Endothelial cell of umbilical vein (primary cell): Measurements from ENCODE around the gene PRUNE1. TPM values are rescaled to one million over a fixed set of nuclear protein-coding genes. Genes with fewer than 3 reads are reported as not detected.

ENCODE experiments used
- BruUV-seq: library from RNA; stranded (reverse); fragments of 400-500 nt; replicated peaks from 2 replicates; lab custom pipeline; 2021; lab: Mats Ljungman, UMichigan
- CTCF ChIA-PET: fragments of 300-600, 350-600 bp; sonication (Branson Sonifier 250); formaldehyde crosslinking; loops from one replicate; lab custom pipeline; 2021; ENCODE audit warnings: antibody characterized with exemption, inconsistent platforms; lab: Charles Lee
- POLR2A ChIA-PET: fragments of 300-600, 350-600 bp; sonication (Branson Sonifier 250); formaldehyde crosslinking; loops from one replicate; lab custom pipeline; 2021; ENCODE audit warnings: antibody characterized with exemption, inconsistent platforms; lab: Charles Lee
- DNase-seq: peaks from one replicate; pipeline ENCODE4 v3.0.0-alpha.2; 2011; ENCODE audit warnings: low read depth, low spot score
- FAIRE-seq: peaks from 2 replicates; lab custom pipeline; 2011; peaks lifted over from hg19 to GRCh38; lab: Jason Lieb, UNC
- H2AFZ ChIP-seq: 2 replicates; pipeline ENCODE4 v1.6.0; 2012; ENCODE audit warnings: low read depth, low read length, control low read depth, inconsistent platforms
- H3K27ac ChIP-seq: 2 replicates; pipeline ENCODE4 v1.5.1; 2011; ENCODE audit warnings: low read depth, mild to moderate bottlenecking, control low read depth, low read length, moderate library complexity; ENCODE audit not compliant: insufficient read depth
- H3K27me3 ChIP-seq, 2 experiments: 2 replicates each; pipeline versions ENCODE4 v1.6.0 to v1.6.1; 2011; ENCODE audit warnings: low read length in 2 of 2, mixed read lengths in 1 of 2; ENCODE audit not compliant: control insufficient read depth in 2 of 2, insufficient read depth in 2 of 2
- H3K36me3 ChIP-seq, 2 experiments: 2 replicates in 1 of 2; 3 replicates in 1 of 2; pipeline ENCODE4 v1.5.1; 2011; ENCODE audit warnings: low read length in 2 of 2, mild to moderate bottlenecking in 1 of 2, moderate library complexity in 1 of 2; ENCODE audit not compliant: control insufficient read depth in 2 of 2, insufficient read depth in 2 of 2; ENCODE audit errors: extremely low read depth in 1 of 2
- H3K4me1 ChIP-seq: 3 replicates; pipeline ENCODE4 v1.5.1; 2011; ENCODE audit warnings: mild to moderate bottlenecking, low read length; ENCODE audit not compliant: control insufficient read depth, insufficient read depth; ENCODE audit errors: extremely low read depth
- H3K4me2 ChIP-seq: 2 replicates; pipeline ENCODE4 v1.6.1; 2011; ENCODE audit warnings: low read length, control low read depth, mixed read lengths; ENCODE audit not compliant: insufficient read depth
- H3K4me3 ChIP-seq, 3 experiments: fragments of 200-600 bp in 1 of 3; sonication (generic), shearing (Covaris generic) in 1 of 3; replicated peaks in 1 of 3; 2 replicates each; pipeline ENCODE4 v1.5.1; 2011 to 2016; ENCODE audit warnings: control low read depth in 3 of 3, low read length in 3 of 3, mild to moderate bottlenecking in 2 of 3, inconsistent platforms in 1 of 3, low read depth in 1 of 3, moderate library complexity in 1 of 3; ENCODE audit not compliant: insufficient read depth in 1 of 3
- H3K79me2 ChIP-seq: 2 replicates; pipeline ENCODE4 v1.6.0; 2012; ENCODE audit warnings: low read length, inconsistent platforms; ENCODE audit not compliant: control insufficient read depth, insufficient read depth
- H3K9ac ChIP-seq: replicated peaks from 2 replicates; pipeline ENCODE3; 2011; ENCODE audit warnings: low read length, control low read depth; ENCODE audit not compliant: insufficient read depth; ENCODE audit errors: extremely low read depth
- H3K9me1 ChIP-seq: replicated peaks from 3 replicates; pipeline ENCODE4 v1.6.0; 2011; ENCODE audit warnings: mild to moderate bottlenecking, low read length; ENCODE audit not compliant: control insufficient read depth, insufficient read depth; ENCODE audit errors: extremely low read depth
- H3K9me3 ChIP-seq: replicated peaks from 2 replicates; pipeline ENCODE4 v1.5.1; 2012; ENCODE audit warnings: low read length, inconsistent platforms; ENCODE audit not compliant: control insufficient read depth, insufficient read depth
- H4K20me1 ChIP-seq: replicated peaks from 2 replicates; pipeline ENCODE3; 2011; ENCODE audit warnings: mild to moderate bottlenecking, low read length; ENCODE audit not compliant: control insufficient read depth, insufficient read depth; ENCODE audit errors: extremely low read depth
- EZH2 ChIP-seq: IDR thresholded peaks from 2 replicates; pipeline ENCODE4 v1.6.1; 2012; ENCODE audit warnings: borderline replicate concordance, low read depth, mild to moderate bottlenecking, moderate library complexity, low read length, inconsistent platforms; ENCODE audit not compliant: severe bottlenecking
- FOS ChIP-seq: IDR thresholded peaks from 2 replicates; pipeline ENCODE4 v1.6.1; 2011; ENCODE audit warnings: mild to moderate bottlenecking, low read length, moderate library complexity, borderline replicate concordance; ENCODE audit not compliant: insufficient read depth
- GATA2 ChIP-seq: IDR thresholded peaks from 2 replicates; pipeline ENCODE4 v1.7.0; 2011; ENCODE audit warnings: low read depth, mild to moderate bottlenecking, moderate library complexity, mixed read lengths, low read length; ENCODE audit not compliant: insufficient read length, insufficient read depth
- JUN ChIP-seq: IDR thresholded peaks from 2 replicates; pipeline ENCODE4 v1.6.1; 2011; ENCODE audit warnings: borderline replicate concordance, low read depth; ENCODE audit not compliant: insufficient read length, insufficient read depth
- MYC ChIP-seq: IDR thresholded peaks from one replicate; pipeline ENCODE4 v1.6.1; 2011; ENCODE audit warnings: mild to moderate bottlenecking, low read depth, low read length
- POLR2A ChIP-seq: IDR thresholded peaks from 2 replicates; pipeline ENCODE4 v1.6.1; 2012; ENCODE audit warnings: low read depth, mild to moderate bottlenecking, control low read depth, low read length
- POLR2AphosphoS5 ChIP-seq: IDR thresholded peaks from 2 replicates; pipeline ENCODE4 v1.6.1; 2012; ENCODE audit warnings: low read depth, mild to moderate bottlenecking, control low read depth, low read length, moderate library complexity; ENCODE audit not compliant: insufficient read depth
- dilution Hi-C: fragments of 300-500 bp; cut with MboI; formaldehyde crosslinking; loops from one replicate; pipeline ENCODE4 v1.15.0; 2019; ENCODE audit warnings: low sequenced_read_pairs; ENCODE audit not compliant: extremely low pct_ligation_motif_present
- intact Hi-C: fragments of 100-400 bp; cut with micrococcal nuclease; formaldehyde crosslinking; loops from one replicate; pipeline ENCODE4 v1.10.0; 2022
- polyA plus RNA-seq, 4 experiments: library from polyadenylated mRNA; depleted of rRNA in 3 of 4; stranded (reverse) in 3 of 4; unstranded in 1 of 4; fragments of >200 nt; gene quantifications; 2 replicates each; pipeline versions ENCODE4 v1.2.1 to v1.2.3, GENCODE V29; 2011 to 2012; ENCODE audit warnings: missing spikeins in 1 of 4
- total RNA-seq: library from RNA; stranded (reverse); gene quantifications from 2 replicates; pipeline ENCODE4 v1.2.3, GENCODE V29; 2021
- TF ChIP-seq, protein P1 (sequence below): IDR thresholded peaks from 2 replicates; pipeline ENCODE4 v1.6.1; 2011; ENCODE audit not compliant: insufficient read depth, insufficient read length
- TF ChIP-seq, protein P2 (sequence below), 2 donors: IDR thresholded peaks; 1 replicate in 1 of 2; 2 replicates in 1 of 2; pipeline ENCODE4 v1.5.1; 2011; ENCODE audit warnings: low read length in 2 of 2, mild to moderate bottlenecking in 2 of 2, moderate library complexity in 2 of 2, control low read depth in 1 of 2, inconsistent platforms in 1 of 2, low read depth in 1 of 2; ENCODE audit not compliant: insufficient read depth in 1 of 2; ENCODE audit errors: extremely low read depth in 1 of 2

The PRUNE1 gene
- total and polyA plus RNA-seq, 2 donors (not counting 3 experiments of a cell fraction or from before 2014, with no cell fraction given): 8.6 to 17.5 TPM

DNA sequence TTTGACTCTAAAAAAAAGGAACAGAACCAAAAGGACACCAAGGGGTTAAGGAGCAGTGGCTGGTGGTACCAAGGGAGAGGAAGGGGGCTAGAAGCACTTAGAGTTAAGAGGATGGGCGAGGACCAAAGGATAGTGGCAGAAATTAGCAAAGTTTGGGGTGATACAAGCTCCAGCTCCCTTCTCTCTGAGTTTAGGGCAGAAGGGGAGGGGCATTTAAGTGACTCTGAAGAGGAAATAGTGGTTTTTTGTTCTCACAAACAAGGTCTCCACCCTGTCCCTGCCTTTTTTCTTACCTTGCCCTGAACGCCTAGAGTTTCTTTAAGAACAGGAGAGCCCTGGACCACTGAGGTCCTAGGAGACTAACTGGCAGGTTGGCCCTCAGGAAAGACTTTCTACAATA is 47.9 kb downstream of the PRUNE1 start:
- Histone ChIP-seq H4K20me1 (peaks cover 9% of the 10 kb centered on the region), H3K27ac (no peak overlapping the region), H3K4me3 (no peak overlapping the region), H3K9me3 (no peaks in the 10 kb centered on the region), H3K9ac (no peak overlapping the region), H3K9me1 (no peaks in the 10 kb centered on the region), H2AFZ (no peak overlapping the region), H3K27me3 (no peaks in the 10 kb centered on the region), H3K36me3 (peaks cover 29 to 37% of the 10 kb centered on the region in 2 experiments), H3K4me1 (peaks cover 20% of the 10 kb centered on the region), H3K79me2 (peaks cover 64% of the 10 kb centered on the region), H3K4me2 (peak overlapping the region; percentile 33)
- TF ChIP-seq GATA2 (no peak), JUN (no peak), POLR2AphosphoS5 (no peak), FOS (no peak), MYC (no peak), EZH2 (no peak), POLR2A (no peak)
- TF ChIP-seq, protein P1, sequence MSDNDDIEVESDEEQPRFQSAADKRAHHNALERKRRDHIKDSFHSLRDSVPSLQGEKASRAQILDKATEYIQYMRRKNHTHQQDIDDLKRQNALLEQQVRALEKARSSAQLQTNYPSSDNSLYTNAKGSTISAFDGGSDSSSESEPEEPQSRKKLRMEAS: no peak
- TF ChIP-seq, protein P2, sequence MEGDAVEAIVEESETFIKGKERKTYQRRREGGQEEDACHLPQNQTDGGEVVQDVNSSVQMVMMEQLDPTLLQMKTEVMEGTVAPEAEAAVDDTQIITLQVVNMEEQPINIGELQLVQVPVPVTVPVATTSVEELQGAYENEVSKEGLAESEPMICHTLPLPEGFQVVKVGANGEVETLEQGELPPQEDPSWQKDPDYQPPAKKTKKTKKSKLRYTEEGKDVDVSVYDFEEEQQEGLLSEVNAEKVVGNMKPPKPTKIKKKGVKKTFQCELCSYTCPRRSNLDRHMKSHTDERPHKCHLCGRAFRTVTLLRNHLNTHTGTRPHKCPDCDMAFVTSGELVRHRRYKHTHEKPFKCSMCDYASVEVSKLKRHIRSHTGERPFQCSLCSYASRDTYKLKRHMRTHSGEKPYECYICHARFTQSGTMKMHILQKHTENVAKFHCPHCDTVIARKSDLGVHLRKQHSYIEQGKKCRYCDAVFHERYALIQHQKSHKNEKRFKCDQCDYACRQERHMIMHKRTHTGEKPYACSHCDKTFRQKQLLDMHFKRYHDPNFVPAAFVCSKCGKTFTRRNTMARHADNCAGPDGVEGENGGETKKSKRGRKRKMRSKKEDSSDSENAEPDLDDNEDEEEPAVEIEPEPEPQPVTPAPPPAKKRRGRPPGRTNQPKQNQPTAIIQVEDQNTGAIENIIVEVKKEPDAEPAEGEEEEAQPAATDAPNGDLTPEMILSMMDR (IDR thresholded peaks at IDR 0.05; ENCODE audit: extremely low read depth in 1 of 2, insufficient read depth in 1 of 2, low read depth in 1 of 2, low read length in 2 of 2): no peak
- ChIA-PET POLR2A (no interaction called here), CTCF (interaction anchor here (1.2 to 3.2 kb wide), 2 partner anchors 15 to 31 kb away, joined by 3 to 19 read pairs; partner anchors contain the start of gene GABPB2)
- intact Hi-C loops (no loop called here), dilution Hi-C loops (no loop called here)
- DNase-seq (no peak), FAIRE-seq (no peak)
- BruUV-seq: no TSS peak
